Stimulated activated CD4-positive, alpha-beta T cell treated with anti-CD3 and anti-CD28 coated beads, Interleukin-15, amount 100 ng/mL, for 24 hours (primary cell): Measurements from ENCODE around the gene CSF3.
"Not testable (repeated sequence)": the region's sequence is repeated elsewhere in the genome, so short reads cannot be mapped to it uniquely, and the experiment has no call there.

Experiments used
- DNase-seq: peaks from one replicate; pipeline ENCODE4 v3.0.0-alpha.2; 2020

CSF3 gene

GRCh38 chr17:39999067-39999466 lies 16.2 kb upstream of the CSF3 start:
- DNase-seq = no peak

GRCh38 chr17:40000161-40000560 lies 15.1 kb upstream of the CSF3 start:
- DNase-seq = no peak

- not testable (repeated sequence) for DNase-seq
Measured at GRCh38 chr17:40001335-40001734, 13.9 kb upstream of the CSF3 start.

- no peak for DNase-seq
Measured at GRCh38 chr17:40004072-40004471, 11.2 kb upstream of the CSF3 start.

GRCh38 chr17:40004712-40005111 lies 10.5 kb upstream of the CSF3 start:
- DNase-seq = no peak

- DNase-seq = no peak
Measured at GRCh38 chr17:40005520-40005919, 9.7 kb upstream of the CSF3 start.

GRCh38 chr17:40010946-40011500 lies 4.2 kb upstream of the CSF3 start:
- DNase-seq = not testable (repeated sequence)

GRCh38 chr17:40012017-40012647 lies 3.1 kb upstream of the CSF3 start:
- not testable (repeated sequence) for DNase-seq

- DNase-seq = no peak
Measured at GRCh38 chr17:40014375-40014980, 762 bp upstream of the CSF3 start.

- no peak for DNase-seq
Measured at GRCh38 chr17:40015998-40016985, 1.1 kb downstream of the CSF3 start.

- no peak for DNase-seq
Measured at GRCh38 chr17:40017422-40018080, 2.3 kb downstream of the CSF3 start.

GRCh38 chr17:40018211-40019121 lies 3.2 kb downstream of the CSF3 start:
- no peak for DNase-seq

GRCh38 chr17:40019140-40019991 lies 4.1 kb downstream of the CSF3 start:
- no peak for DNase-seq

GRCh38 chr17:40020146-40020545 lies 4.9 kb downstream of the CSF3 start:
- DNase-seq = no peak

- no peak for DNase-seq
Measured at GRCh38 chr17:40021451-40021971, 6.3 kb downstream of the CSF3 start.

- no peak for DNase-seq
Measured at GRCh38 chr17:40022497-40022896, 7.3 kb downstream of the CSF3 start.

- no peak for DNase-seq
Measured at GRCh38 chr17:40022961-40023541, 7.8 kb downstream of the CSF3 start.

- no peak for DNase-seq
Measured at GRCh38 chr17:40023590-40024292, 8.5 kb downstream of the CSF3 start.

GRCh38 chr17:40024901-40025300 lies 9.7 kb downstream of the CSF3 start:
- DNase-seq = no peak
